BE2C (cell line): Measurements from ENCODE around the gene SRPRB.

Experiments
- DNase-seq: peaks from one replicate; pipeline ENCODE4 v3.0.0-alpha.2; 2020
- H3K27me3 ChIP-seq: fragments of 250-450 bp; sonication (Bioruptor Pico); 2 replicates; pipeline ENCODE4 v1.5.1; 2020; ENCODE audit warnings: mild to moderate bottlenecking
- H3K36me3 ChIP-seq: fragments of 250-450 bp; sonication (Bioruptor Pico); 2 replicates; pipeline ENCODE4 v1.5.1; 2020; ENCODE audit warnings: mild to moderate bottlenecking
- H3K4me1 ChIP-seq: fragments of 250-450 bp; sonication (Bioruptor Pico); 2 replicates; pipeline ENCODE4 v1.5.1; 2020
- H3K4me3 ChIP-seq: 2 replicates; pipeline ENCODE4 v1.5.1; 2011; ENCODE audit warnings: low read depth, low read length
- H3K9me3 ChIP-seq: fragments of 250-450 bp; sonication (Bioruptor Pico); 2 replicates; pipeline ENCODE4 v1.5.1; 2020
- CTCF ChIP-seq: IDR thresholded peaks from 2 replicates; pipeline ENCODE4 v1.5.1; 2012; ENCODE audit warnings: mild to moderate bottlenecking, low read depth, low read length

The SRPRB gene

GRCh38 chr3:133841196-133841595 is 35.6 kb downstream of the SRPRB start:
- no peak for TF ChIP-seq CTCF
- Histone ChIP-seq H3K9me3 (no peaks in the 10 kb centered on the region), H3K36me3 (no peaks in the 10 kb centered on the region), H3K4me1 (no peaks in the 10 kb centered on the region), H3K4me3 (no peak overlapping the region), H3K27me3 (no peaks in the 10 kb centered on the region)
- DNase-seq: no peak

GRCh38 chr3:133842158-133842557 is 36.5 kb downstream of the SRPRB start:
- Histone ChIP-seq H3K36me3 (no peaks in the 10 kb centered on the region), H3K4me3 (no peak overlapping the region), H3K27me3 (no peaks in the 10 kb centered on the region), H3K4me1 (no peaks in the 10 kb centered on the region), H3K9me3 (no peaks in the 10 kb centered on the region)
- no peak for TF ChIP-seq CTCF
- no peak for DNase-seq

- Histone ChIP-seq H3K9me3 (no peaks in the 10 kb centered on the region), H3K36me3 (no peaks in the 10 kb centered on the region), H3K4me3 (no peak overlapping the region), H3K27me3 (peaks cover 3% of the 10 kb centered on the region; the same call in 1 of the 2 replicates), H3K4me1 (no peaks in the 10 kb centered on the region)
- TF ChIP-seq CTCF: no peak
- no peak for DNase-seq
Measured at GRCh38 chr3:133843634-133844033, 38.0 kb downstream of the SRPRB start.

GRCh38 chr3:133845127-133845526 is 39.5 kb downstream of the SRPRB start:
- TF ChIP-seq CTCF: no peak
- DNase-seq: no peak
- Histone ChIP-seq H3K9me3 (no peaks in the 10 kb centered on the region), H3K36me3 (no peaks in the 10 kb centered on the region), H3K27me3 (peaks cover 3% of the 10 kb centered on the region; the same call in 1 of the 2 replicates), H3K4me1 (no peaks in the 10 kb centered on the region), H3K4me3 (no peak overlapping the region)

GRCh38 chr3:133849346-133849745 is 43.7 kb downstream of the SRPRB start:
- no peak for DNase-seq
- H3K36me3 ChIP-seq: no peaks in the 10 kb centered on the region
- no peak overlapping the region for H3K4me3 ChIP-seq
- TF ChIP-seq CTCF: no peak
- peaks cover 3% of the 10 kb centered on the region; the same call in 1 of the 2 replicates for H3K27me3 ChIP-seq
- H3K4me1 ChIP-seq: no peaks in the 10 kb centered on the region
- no peaks in the 10 kb centered on the region for H3K9me3 ChIP-seq

GRCh38 chr3:133850034-133850433 is 44.4 kb downstream of the SRPRB start:
- no peak for TF ChIP-seq CTCF
- H3K27me3 ChIP-seq: peaks cover 3% of the 10 kb centered on the region; the same call in 1 of the 2 replicates
- no peaks in the 10 kb centered on the region for H3K36me3 ChIP-seq
- H3K4me3 ChIP-seq: no peak overlapping the region
- no peaks in the 10 kb centered on the region for H3K4me1 ChIP-seq
- H3K9me3 ChIP-seq: no peaks in the 10 kb centered on the region
- no peak for DNase-seq
